SK-N-MC (cell line): Measurements from ENCODE around the gene ZFR2.

Source experiments
- DNase-seq: peaks from one replicate; pipeline ENCODE4 v3.0.0-alpha.2; 2011; ENCODE audit warnings: low read depth, low spot score
- H3K27ac ChIP-seq: fragments of 200-600 bp; sonication (generic); 2 replicates; pipeline ENCODE4 v1.5.1; 2016; ENCODE audit warnings: mixed run types
- H3K36me3 ChIP-seq: fragments of 200-600 bp; sonication (generic); 2 replicates; pipeline ENCODE4 v1.6.1; 2017; ENCODE audit warnings: antibody characterized with exemption, low read length, mixed read lengths; ENCODE audit not compliant: insufficient read depth
- H3K4me3 ChIP-seq: fragments of 200-600 bp; sonication (generic); 2 replicates; pipeline ENCODE4 v1.5.1; 2016
- H3K9ac ChIP-seq: fragments of 200-600 bp; sonication (generic); 2 replicates; pipeline ENCODE4 v1.8.0; 2017; ENCODE audit warnings: mixed run types, mixed read lengths; ENCODE audit not compliant: insufficient read length
- H3K9me3 ChIP-seq: fragments of 200-600 bp; sonication (generic); 2 replicates; pipeline ENCODE4 v1.6.1; 2017; ENCODE audit warnings: low read depth, mild to moderate bottlenecking, antibody characterized with exemption, low read length, moderate library complexity, mixed read lengths
- EZH2 ChIP-seq: fragments of 200-600 bp; sonication (generic); IDR thresholded peaks from one replicate; pipeline ENCODE4 v1.6.1; 2017; ENCODE audit warnings: antibody characterized with exemption
- FOXP2 ChIP-seq: optimal IDR thresholded peaks from 2 replicates; pipeline ENCODE3; 2011; ENCODE audit warnings: mild to moderate bottlenecking, moderate library complexity; ENCODE audit not compliant: insufficient read depth; ENCODE audit errors: extremely low read length, control extremely low read depth
- POLR2AphosphoS5 ChIP-seq: IDR thresholded peaks from 2 replicates; pipeline ENCODE4 v1.6.1; 2012; ENCODE audit warnings: mild to moderate bottlenecking, low read depth, low read length, borderline replicate concordance

ZFR2 gene

DNA sequence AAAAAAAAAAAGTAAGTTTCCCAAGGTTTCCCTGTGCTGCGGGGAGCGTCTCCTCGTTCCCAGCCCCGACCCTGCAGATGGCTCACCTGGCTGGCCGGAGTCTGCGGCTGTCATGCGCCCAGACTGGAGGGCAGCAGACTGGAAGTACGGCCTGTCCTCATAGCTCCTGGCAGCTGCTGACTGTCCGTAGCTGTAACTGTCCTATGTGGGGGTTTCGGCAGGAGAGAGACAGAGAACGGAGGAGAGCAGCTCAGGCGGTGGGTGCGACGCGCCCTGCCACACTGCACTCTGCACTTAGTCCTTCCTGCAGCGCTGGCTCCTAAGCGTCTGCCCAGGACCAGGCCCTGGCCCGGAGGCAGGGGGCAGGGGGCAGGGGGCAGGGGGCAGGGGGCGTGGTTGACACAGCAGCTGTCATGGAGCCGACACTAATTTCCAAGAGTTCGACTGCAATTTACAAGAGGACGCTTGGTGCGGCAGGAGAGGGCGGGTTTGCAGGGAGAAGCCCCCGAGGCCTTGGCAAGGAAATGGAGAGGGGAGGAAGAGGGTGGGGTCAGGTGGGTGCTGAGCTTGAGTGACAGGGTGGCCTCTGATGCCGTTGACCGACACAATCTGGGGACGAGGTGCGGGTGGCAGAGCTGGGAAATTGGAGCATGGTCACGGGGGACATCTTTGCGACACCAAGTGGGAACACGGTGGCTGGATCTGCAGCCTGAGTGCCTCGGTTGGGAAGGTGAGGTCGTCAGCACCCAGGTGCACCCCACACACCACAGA is 35.1 kb downstream of the ZFR2 start:
- TF ChIP-seq POLR2AphosphoS5 (no peak), EZH2 (no peak), FOXP2 (no peak)
- Histone ChIP-seq H3K27ac (no peak overlapping the region), H3K36me3 (no peaks in the 10 kb centered on the region), H3K9me3 (no peaks in the 10 kb centered on the region), H3K4me3 (no peak overlapping the region), H3K9ac (no peak overlapping the region)
- DNase-seq = no peak

DNA sequence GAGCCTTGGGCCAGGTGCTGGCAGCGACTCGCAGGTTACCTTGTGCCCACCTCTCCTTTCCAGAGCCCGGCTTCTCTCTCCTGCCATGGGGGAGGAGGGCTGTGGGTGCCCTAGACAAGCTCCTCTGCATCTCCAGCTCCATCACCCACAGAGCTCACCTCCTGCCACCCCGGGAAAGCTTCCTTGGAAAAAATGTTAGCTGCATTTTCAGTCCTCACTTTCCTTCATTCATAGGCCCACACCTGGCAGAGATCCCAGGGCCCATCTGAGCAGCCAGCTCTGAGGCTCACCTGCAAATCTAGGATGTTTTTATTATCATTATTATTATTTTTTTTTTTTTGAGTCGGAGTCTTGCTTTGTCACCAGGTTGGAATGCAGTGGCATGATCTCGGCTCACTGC is 36.8 kb downstream of the ZFR2 start:
- no peak overlapping the region for H3K27ac ChIP-seq
- H3K9me3 ChIP-seq = no peaks in the 10 kb centered on the region
- H3K36me3 ChIP-seq = no peaks in the 10 kb centered on the region
- H3K4me3 ChIP-seq = no peak overlapping the region
- TF ChIP-seq EZH2 (no peak), FOXP2 (no peak), POLR2AphosphoS5 (no peak)
- no peak for DNase-seq
- H3K9ac ChIP-seq = no peak overlapping the region

DNA sequence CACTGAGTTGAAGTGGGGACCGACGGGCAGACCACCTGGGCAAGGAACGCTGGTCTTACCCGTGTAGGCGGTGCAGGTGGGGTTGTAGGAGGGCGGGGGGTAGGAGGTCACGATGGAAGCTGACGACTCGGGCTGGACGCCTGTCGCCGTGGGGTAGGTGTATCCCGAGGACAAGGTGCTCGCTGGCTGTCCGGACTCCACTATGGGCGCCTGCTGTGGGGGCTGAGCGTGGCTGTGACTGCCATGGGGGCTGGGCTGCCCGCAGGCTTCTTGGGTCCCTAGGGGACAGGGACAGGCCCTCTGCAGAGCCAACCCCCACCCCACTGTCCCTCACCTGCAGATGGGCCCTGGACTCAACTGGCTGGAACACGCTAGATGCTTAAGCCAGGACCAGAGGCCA is 37.2 kb downstream of the ZFR2 start:
- no peaks in the 10 kb centered on the region for H3K36me3 ChIP-seq

DNA sequence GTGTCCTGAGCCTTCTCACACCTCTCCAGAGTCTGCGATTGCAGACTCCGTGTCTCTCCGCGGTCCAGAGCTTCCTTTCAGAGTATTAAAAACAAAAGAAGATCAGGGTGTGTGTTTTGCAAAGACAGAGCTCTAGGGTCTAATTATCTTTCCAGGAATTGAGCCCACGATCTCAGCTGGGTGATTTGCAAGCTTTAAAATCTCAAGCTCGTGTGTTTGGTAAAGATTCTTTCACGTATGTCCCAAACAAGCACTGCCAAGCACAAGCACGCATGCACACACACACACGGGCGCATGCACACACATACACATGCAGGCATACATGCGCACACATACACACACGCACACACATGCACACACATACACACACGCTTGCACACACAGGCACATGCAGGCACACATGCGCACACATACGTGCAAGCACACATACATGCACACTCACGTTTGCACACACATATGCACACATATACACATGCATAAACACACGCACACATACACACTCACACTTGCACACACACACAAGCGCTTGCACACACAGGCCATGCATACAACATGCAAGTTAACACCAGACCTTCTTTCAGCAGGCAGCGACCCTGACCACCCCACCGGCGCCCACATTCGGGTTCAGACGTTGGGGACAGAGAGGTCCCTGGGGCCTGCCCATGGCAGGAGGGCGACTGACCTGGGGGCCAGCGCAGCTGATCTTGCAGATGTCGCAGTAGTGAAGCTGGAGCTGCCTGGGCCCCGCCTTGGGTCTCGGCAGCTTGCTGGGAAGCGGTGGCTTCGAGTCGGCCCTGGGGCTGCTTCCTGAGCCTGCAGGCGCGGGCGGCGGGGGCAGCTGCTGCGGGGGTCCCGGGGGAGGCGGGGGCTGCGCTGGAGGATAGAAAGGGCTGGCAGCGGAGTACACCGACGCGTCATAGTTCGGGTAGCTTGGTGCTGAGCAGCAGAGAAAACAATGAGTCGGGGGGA is 37.9 kb downstream of the ZFR2 start:
- TF ChIP-seq POLR2AphosphoS5 (no peak), EZH2 (no peak), FOXP2 (no peak)
- H3K36me3 ChIP-seq = no peaks in the 10 kb centered on the region
- H3K4me3 ChIP-seq = no peak overlapping the region
- H3K9me3 ChIP-seq = no peaks in the 10 kb centered on the region
- DNase-seq = no peak
- no peak overlapping the region for H3K27ac ChIP-seq
- H3K9ac ChIP-seq = no peak overlapping the region

More for the DNA sequence above, 37.2 kb downstream of the ZFR2 start:
- Histone ChIP-seq H3K9me3 (no peaks in the 10 kb centered on the region), H3K4me3 (no peak overlapping the region), H3K9ac (no peak overlapping the region), H3K27ac (no peak overlapping the region)
- no peak for TF ChIP-seq EZH2
- no peak for TF ChIP-seq POLR2AphosphoS5
- TF ChIP-seq FOXP2 = no peak
- no peak for DNase-seq

DNA sequence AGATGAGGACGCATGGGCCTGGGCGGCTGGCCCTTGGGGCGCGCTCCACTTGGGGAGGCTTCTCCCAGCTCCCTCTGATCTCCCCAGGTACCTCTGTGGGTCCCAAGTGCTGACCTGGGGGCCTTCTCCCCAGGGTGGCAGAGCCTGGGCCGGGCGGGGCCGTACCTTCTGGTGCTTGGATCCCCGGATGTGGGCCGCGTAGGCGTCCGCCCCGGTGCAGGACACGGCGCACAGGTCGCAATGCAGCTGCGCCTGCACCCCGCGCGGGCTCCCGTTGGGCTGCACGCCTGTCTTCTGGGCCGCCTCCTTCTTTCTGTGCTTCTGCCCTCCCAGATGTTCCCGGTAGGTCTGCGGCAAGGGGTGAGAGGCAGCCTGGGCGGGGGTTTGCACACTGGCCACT is 41.5 kb downstream of the ZFR2 start:
- Histone ChIP-seq H3K4me3 (no peak overlapping the region), H3K9me3 (no peaks in the 10 kb centered on the region), H3K9ac (no peak overlapping the region), H3K36me3 (no peaks in the 10 kb centered on the region), H3K27ac (no peak overlapping the region)
- no peak for TF ChIP-seq FOXP2
- TF ChIP-seq POLR2AphosphoS5 = no peak
- TF ChIP-seq EZH2 = no peak
- no peak for DNase-seq

DNA sequence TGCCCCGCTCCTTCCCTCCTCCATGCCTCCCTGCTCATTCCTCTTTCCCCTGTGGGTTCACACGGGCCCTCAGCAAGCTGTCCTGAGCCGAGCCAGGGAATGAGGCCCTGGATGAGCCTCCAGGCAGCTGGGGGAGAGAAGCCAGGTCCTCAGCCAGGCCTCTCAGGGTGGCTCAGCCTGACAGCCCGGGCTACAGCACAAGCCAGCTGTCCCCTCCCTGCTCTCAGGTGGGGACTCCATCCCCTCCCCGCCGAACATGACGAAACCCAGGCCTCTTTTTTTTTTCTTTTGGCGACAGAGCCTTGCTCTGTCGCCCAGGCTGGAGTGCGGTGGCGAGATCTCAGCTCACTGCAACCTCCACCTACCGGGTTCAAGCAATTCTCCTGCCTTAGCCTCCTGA is 42.7 kb downstream of the ZFR2 start:
- Histone ChIP-seq H3K36me3 (no peaks in the 10 kb centered on the region), H3K9me3 (no peaks in the 10 kb centered on the region), H3K9ac (no peak overlapping the region), H3K4me3 (no peak overlapping the region), H3K27ac (no peak overlapping the region)
- DNase-seq = no peak
- TF ChIP-seq FOXP2 (no peak), POLR2AphosphoS5 (no peak), EZH2 (no peak)

DNA sequence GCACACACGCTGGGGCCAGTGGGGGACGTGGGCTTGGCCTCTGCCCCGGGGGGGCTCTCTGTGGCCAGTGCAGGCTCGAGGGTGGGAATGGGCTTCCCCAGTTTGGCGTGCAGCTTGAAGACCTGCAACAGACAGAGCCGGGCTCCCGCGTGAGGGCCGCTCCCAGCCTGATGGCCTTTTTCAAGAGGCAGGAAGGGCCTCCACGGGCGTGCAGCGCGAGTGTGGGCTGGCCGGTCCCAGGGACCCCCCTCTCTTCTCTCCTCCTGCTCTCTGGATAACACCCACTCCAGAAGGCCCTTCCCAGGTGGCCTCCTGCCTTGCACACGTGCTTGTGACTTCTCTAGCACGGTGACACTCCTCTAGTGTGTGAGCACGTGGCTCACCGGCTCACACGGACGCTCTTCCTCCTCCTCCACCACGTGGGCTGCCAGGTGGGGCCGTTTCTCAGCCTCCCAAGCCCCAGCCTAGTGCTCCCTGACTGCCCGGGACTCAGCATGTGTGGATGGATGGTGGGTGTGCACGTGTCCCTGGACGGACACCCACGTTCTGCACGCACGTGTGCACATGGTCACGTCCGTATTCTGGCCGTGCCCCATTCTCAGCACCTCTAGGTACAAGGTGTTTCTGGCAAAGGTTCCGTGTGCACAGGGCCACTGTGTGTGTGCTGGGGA is 43.4 kb downstream of the ZFR2 start:
- H3K9me3 ChIP-seq = no peaks in the 10 kb centered on the region
- no peaks in the 10 kb centered on the region for H3K36me3 ChIP-seq
- H3K4me3 ChIP-seq = no peak overlapping the region
- H3K9ac ChIP-seq = no peak overlapping the region
- no peak for DNase-seq
- TF ChIP-seq FOXP2 (no peak), POLR2AphosphoS5 (no peak), EZH2 (no peak)
- H3K27ac ChIP-seq = no peak overlapping the region

DNA sequence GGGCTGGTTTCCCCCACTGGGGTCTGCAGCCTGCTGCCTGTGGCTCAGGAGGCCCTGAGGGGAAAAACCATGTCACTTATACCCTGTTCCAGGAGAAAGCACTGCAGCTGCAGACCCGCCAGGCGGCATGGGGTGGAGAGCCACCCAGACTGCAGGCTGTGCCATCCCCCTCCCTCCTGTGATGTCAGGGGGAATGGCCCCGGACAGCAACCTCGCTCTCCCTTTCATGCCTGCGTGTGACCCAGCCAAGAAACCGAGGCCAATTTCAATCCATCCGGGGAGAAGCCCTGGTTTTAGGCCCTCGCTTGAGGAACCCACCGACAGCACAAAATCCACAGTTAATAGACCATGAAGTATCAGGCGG is 45.5 kb downstream of the ZFR2 start:
- no peak for TF ChIP-seq POLR2AphosphoS5
- TF ChIP-seq EZH2 = no peak
- TF ChIP-seq FOXP2 = no peak
- no peak overlapping the region for H3K4me3 ChIP-seq
- no peak overlapping the region for H3K27ac ChIP-seq
- no peaks in the 10 kb centered on the region for H3K9me3 ChIP-seq
- H3K9ac ChIP-seq = no peak overlapping the region
- no peak for DNase-seq
- no peaks in the 10 kb centered on the region for H3K36me3 ChIP-seq
